Bronchial epithelial cell (primary cell): ENCODE measurements around the gene WFDC12. TPM values are rescaled to one million over a fixed set of nuclear protein-coding genes. Genes with fewer than 3 reads are reported as not detected.

Source experiments
- DNase-seq: peaks from one replicate; pipeline ENCODE4 v3.0.0-alpha.2; 2010; ENCODE audit warnings: low read depth
- FAIRE-seq: peaks from 2 replicates; lab custom pipeline; 2011; peaks lifted over from hg19 to GRCh38; lab: Jason Lieb, UNC
- H3K27me3 ChIP-seq: 2 replicates; pipeline ENCODE4 v1.5.1; 2011; ENCODE audit warnings: low read length; ENCODE audit not compliant: control insufficient read depth, insufficient read depth
- H3K36me3 ChIP-seq: 2 replicates; pipeline ENCODE4 v1.5.1; 2011; ENCODE audit warnings: low read length; ENCODE audit not compliant: control insufficient read depth, insufficient read depth
- H3K4me3 ChIP-seq: 2 replicates; pipeline ENCODE4 v1.5.1; 2011; ENCODE audit warnings: mild to moderate bottlenecking, low read depth, low read length, control low read depth
- total RNA-seq: library from RNA; depleted of rRNA; stranded (reverse); fragments of >200 nt; gene quantifications from 2 replicates; pipeline ENCODE4 v1.2.1, GENCODE V29; 2014
- TF ChIP-seq, protein P1 (sequence below): IDR thresholded peaks from 2 replicates; pipeline ENCODE4 v1.5.1; 2011; ENCODE audit warnings: mild to moderate bottlenecking, moderate library complexity, low read length, control low read depth, inconsistent platforms; ENCODE audit not compliant: insufficient read depth, severe bottlenecking

WFDC12 gene
- total RNA-seq, 1 donor from 2014 or later = not detected

DNA sequence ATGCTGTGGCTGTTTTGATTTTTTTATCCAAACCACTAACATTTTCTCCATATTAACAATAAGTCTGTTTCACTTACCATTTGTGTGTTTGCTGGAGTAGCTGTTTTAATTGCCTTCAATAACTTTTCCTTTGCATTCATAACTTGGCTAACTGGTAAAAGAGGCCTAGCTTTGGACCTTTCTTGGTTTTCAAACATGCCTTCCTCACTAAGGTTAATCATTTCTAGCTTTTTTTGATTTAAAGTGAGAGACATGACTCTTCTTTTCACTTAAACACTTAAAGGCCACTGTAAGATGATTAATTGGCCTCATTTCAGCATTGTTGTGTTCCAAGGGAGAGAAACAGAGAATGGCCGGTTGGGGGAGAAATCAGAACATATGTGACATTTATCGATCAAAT lies 2.9 kb downstream of the WFDC12 start:
- H3K36me3 ChIP-seq = no peaks in the 10 kb centered on the region
- no peak for FAIRE-seq
- DNase-seq = no peak
- TF ChIP-seq, protein P1, sequence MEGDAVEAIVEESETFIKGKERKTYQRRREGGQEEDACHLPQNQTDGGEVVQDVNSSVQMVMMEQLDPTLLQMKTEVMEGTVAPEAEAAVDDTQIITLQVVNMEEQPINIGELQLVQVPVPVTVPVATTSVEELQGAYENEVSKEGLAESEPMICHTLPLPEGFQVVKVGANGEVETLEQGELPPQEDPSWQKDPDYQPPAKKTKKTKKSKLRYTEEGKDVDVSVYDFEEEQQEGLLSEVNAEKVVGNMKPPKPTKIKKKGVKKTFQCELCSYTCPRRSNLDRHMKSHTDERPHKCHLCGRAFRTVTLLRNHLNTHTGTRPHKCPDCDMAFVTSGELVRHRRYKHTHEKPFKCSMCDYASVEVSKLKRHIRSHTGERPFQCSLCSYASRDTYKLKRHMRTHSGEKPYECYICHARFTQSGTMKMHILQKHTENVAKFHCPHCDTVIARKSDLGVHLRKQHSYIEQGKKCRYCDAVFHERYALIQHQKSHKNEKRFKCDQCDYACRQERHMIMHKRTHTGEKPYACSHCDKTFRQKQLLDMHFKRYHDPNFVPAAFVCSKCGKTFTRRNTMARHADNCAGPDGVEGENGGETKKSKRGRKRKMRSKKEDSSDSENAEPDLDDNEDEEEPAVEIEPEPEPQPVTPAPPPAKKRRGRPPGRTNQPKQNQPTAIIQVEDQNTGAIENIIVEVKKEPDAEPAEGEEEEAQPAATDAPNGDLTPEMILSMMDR = no peak
- peaks cover 12% of the 10 kb centered on the region for H3K27me3 ChIP-seq
- no peak overlapping the region for H3K4me3 ChIP-seq

DNA sequence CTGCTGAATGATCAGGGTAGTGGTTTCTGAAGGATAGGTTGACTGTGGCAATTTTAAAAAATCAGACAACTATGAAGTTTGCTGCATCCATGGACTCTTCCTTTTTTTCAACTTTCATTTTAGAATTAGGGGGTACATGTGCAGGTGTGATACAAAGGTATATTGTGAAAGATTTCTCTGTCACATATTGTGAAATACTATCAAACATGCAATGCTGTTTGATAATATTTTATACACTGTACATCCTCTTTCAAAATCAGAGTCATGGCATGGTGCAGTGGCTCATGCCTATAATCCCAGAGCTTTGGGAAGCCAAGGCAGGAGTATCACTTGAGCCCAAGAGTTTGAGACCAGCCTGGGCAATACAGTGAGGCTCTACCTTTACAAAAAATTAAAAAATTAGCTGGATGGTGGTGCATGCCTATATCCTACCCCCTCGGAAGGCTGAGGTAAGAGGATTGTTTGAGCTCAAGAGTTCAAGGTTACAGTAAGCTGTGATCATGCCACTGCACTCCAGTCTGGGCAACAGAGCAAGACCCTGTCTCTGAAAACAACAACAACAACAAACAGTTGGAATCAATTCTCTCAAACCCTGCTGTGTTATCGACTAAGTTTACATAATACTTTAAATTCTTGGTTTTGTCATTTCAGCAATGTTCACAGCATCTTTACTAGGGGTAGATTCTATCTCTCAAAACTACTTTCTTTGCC lies 4.6 kb downstream of the WFDC12 start:
- DNase-seq (no peak), FAIRE-seq (peak; percentile 62)
- H3K27me3 ChIP-seq = peaks cover 12% of the 10 kb centered on the region
- TF ChIP-seq, protein P1 = no peak
- H3K36me3 ChIP-seq = no peaks in the 10 kb centered on the region
- no peak overlapping the region for H3K4me3 ChIP-seq

DNA sequence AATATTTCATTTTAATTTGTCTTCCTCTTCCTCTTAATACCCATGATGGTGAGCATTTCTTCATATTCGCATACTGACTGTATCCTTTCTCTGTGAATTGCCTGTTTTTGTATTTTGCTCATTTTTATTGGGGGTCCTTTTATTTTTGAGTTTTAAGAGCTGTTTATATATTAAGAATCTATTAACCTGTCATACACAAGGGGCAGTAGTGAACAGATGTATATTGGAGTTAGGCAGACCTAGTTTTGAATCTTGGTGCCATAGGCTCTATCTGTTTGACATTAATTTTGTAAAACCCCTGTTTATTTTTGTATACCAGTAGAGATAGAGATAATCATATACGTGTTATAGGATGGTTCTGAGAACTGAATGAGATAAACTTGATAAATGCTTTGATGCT lies 6.2 kb downstream of the WFDC12 start:
- no peak for DNase-seq
- no peak overlapping the region for H3K4me3 ChIP-seq
- FAIRE-seq = no peak
- no peaks in the 10 kb centered on the region for H3K36me3 ChIP-seq
- H3K27me3 ChIP-seq = peaks cover 3% of the 10 kb centered on the region
- TF ChIP-seq, protein P1 = peak; percentile 13

DNA sequence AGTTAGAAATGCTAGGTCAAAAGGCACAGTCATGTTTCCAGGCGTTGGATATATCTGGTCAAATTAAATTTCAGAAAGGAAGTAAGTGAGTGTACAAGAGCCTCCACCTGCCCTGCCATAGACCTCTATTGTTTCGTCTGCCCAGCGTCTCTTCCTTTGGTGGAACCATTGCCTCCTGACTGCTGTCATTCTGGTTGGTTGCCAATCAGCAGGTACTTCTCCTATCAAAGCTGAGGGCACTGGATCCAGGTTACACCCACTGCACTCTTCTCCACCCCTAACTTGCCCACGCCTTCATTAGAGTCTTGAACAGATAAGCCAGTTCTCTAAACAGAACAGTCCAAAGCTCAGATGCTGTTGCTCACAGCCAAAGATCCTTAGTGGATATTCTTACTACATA lies 6.7 kb downstream of the WFDC12 start:
- Histone ChIP-seq H3K36me3 (no peaks in the 10 kb centered on the region), H3K27me3 (peaks cover under 1% of the 10 kb centered on the region), H3K4me3 (no peak overlapping the region)
- TF ChIP-seq, protein P1 = no peak
- FAIRE-seq = no peak
- no peak for DNase-seq

DNA sequence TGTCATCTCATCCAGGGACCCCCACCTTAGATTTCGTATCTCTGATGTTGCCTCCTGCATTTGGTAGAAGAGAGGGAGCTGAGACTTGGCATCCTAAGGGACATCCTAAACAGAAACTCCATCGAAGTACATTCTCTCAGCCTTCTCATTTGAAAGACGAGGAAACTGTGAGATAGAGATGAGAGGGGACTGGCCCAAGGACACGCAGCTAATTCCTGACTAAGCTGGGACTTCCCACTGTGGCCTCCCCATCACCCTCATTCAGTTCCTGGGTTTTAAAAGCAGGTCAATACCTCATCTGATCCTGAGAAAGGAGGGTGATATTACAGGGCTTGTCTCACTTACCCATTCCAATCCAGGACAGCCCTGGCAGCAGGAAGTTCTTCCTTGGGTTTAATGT lies 8.4 kb downstream of the WFDC12 start:
- Histone ChIP-seq H3K27me3 (peaks cover 1% of the 10 kb centered on the region), H3K4me3 (no peak overlapping the region), H3K36me3 (no peaks in the 10 kb centered on the region)
- FAIRE-seq (no peak), DNase-seq (no peak)
- TF ChIP-seq, protein P1 = no peak

DNA sequence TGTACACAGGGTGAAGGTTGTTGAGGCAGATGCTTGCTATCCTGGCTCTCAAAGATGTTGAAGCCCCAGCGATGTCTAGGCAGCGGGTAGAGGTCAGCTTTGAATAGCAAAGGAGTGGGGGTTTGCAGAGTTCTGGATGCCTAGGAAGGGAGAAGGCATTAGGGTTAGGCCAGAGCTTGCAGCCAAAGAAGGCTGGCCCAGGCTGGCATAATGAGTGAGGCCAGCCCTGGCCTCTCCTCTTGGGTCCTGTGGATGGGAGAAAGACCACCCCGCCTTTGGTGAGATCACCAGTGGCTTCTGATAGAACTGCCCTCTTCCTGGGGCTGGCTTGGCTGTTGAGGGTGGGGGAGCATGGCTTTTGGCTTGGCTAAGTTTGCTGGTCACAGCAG lies 8.9 kb downstream of the WFDC12 start:
- FAIRE-seq (no peak), DNase-seq (no peak)
- no peak overlapping the region for H3K4me3 ChIP-seq
- TF ChIP-seq, protein P1 = no peak
- peaks cover 1% of the 10 kb centered on the region for H3K27me3 ChIP-seq
- H3K36me3 ChIP-seq = no peaks in the 10 kb centered on the region
